Suprapubic skin (tissue), 4 donors: ENCODE results near the gene PCNT. TPM values are rescaled to one million over a fixed set of nuclear protein-coding genes. Genes with fewer than 3 reads are reported as not detected.

Experiments
- DNase-seq, 2 donors: peaks; one replicate each; pipeline ENCODE4 v3.0.0-alpha.2; 2019; ENCODE audit warnings: low spot score in 2 of 2
- H3K27ac ChIP-seq: fragments of 200-600 bp; sonication (generic); one replicate; pipeline ENCODE4 v1.5.1; 2019
- H3K27me3 ChIP-seq: fragments of 200-600 bp; sonication (generic); one replicate; pipeline ENCODE4 v1.5.1; 2019
- H3K36me3 ChIP-seq: fragments of 200-600 bp; sonication (generic); one replicate; pipeline ENCODE4 v1.5.1; 2019
- H3K4me1 ChIP-seq: fragments of 200-600 bp; sonication (generic); one replicate; pipeline ENCODE4 v1.5.1; 2019
- H3K4me3 ChIP-seq: fragments of 200-600 bp; sonication (generic); one replicate; pipeline ENCODE4 v1.5.1; 2019; ENCODE audit warnings: mild to moderate bottlenecking
- H3K9me3 ChIP-seq: fragments of 200-600 bp; sonication (generic); one replicate; pipeline ENCODE4 v1.5.1; 2019
- CTCF ChIP-seq, 2 donors: fragments of 200-600 bp in 1 of 2; fragments of 450-650 bp in 1 of 2; sonication (generic) in 1 of 2; IDR thresholded peaks; one replicate each; pipeline ENCODE4 v1.5.1; 2016 to 2019; ENCODE audit warnings: antibody characterized with exemption in 2 of 2, mild to moderate bottlenecking in 1 of 2, moderate library complexity in 1 of 2
- EP300 ChIP-seq: sonication (generic); formaldehyde crosslinking; IDR thresholded peaks from one replicate; pipeline ENCODE4 v1.6.1; 2017; ENCODE audit warnings: antibody characterized with exemption
- POLR2A ChIP-seq, 2 donors: fragments of 450-650 bp; IDR thresholded peaks; one replicate each; pipeline ENCODE4 v1.6.1; 2017; ENCODE audit warnings: antibody characterized with exemption in 2 of 2, mild to moderate bottlenecking in 2 of 2, moderate library complexity in 2 of 2
- POLR2AphosphoS5 ChIP-seq, 3 donors: sonication (generic); formaldehyde crosslinking; IDR thresholded peaks; one replicate each; pipeline ENCODE4 v1.6.1; 2017; ENCODE audit warnings: antibody characterized with exemption in 3 of 3
- WGBS: methylation state at CpG from one replicate; pipeline ENCODE4 v1.1.5; 2018; 5-methylcytosine and 5-hydroxymethylcytosine counted together
- total RNA-seq, 4 donors: library from RNA; depleted of rRNA; stranded (reverse); fragments of >200 nt; gene quantifications; one replicate each; pipeline ENCODE4 v1.1.0, GENCODE V29; 2016

The PCNT gene
- total RNA-seq, result 10 to 100 TPM; 27.4 to 65.2 (median 47.0) TPM

DNA sequence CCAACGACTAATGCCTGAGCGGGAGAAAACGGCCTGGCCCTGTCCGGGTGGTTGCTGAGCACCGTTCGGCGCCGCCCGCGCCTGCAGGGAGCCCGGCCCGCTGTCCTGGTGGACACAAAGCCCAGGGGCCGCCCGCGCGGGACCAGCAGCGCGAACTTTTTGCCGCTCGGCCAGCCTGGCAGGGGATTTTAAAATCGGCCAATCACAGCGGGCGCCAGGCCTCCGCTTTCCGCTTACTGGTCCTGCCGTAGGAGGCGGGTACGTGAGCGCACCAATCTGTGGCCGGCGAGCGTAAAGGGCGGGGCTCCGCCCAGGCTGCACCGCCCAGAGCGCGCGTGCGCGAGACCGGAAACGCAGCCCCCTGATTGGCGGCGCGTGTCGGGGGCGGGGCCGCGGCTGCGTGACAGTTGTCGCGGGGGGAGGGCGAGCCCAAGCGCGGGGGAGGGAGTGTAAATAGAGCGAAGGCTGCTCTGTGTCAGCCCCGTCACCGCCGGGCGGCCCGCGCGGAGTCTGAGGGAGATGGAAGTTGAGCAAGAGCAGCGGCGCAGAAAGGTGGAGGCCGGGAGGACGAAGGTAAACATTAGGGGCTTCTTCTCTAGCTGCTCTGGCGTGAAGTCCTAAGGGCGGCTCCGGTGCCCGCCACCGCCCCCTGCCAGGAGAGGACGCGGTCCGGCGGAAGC is at the start of gene PCNT, which contains the start of gene C21orf58:
Gene PCNT, plus strand, starts transcription at position 447 of the 680 bp plus-strand sequence. Its CDS starts 73 bp downstream, at position 520.
Gene C21orf58, minus strand, starts transcription at position 161 of the 680 bp plus-strand sequence. CDS start 1,132 bp downstream, outside the sequence.
- peaks cover 10% of the 10 kb centered on the region for H3K36me3 ChIP-seq
- no peak for TF ChIP-seq EP300
- peak in 1 of 2 donors; percentile 19 for TF ChIP-seq POLR2A (IDR thresholded peaks at IDR 0.05)
- peak in 2 of 3 donors; percentile 12 to 46 for TF ChIP-seq POLR2AphosphoS5 (IDR thresholded peaks at IDR 0.05)
- no peak for TF ChIP-seq CTCF (IDR thresholded peaks at IDR 0.05)
- peak; percentile 98 to 99 for DNase-seq
- H3K9me3 ChIP-seq, result no peaks in the 10 kb centered on the region
- WGBS, result 0% methylated on average over 1 of the region's 76 CpGs
- peak within 1 kb of the TSS; percentile 100 for H3K4me3 ChIP-seq
- peak within 1 kb of the TSS; percentile 97 for H3K27ac ChIP-seq
- peaks cover 30% of the 10 kb centered on the region for H3K4me1 ChIP-seq
- H3K27me3 ChIP-seq, result no peaks in the 10 kb centered on the region

- DNase-seq, result no peak
- Histone ChIP-seq H3K4me3 (no peak overlapping the region), H3K27ac (no peak overlapping the region), H3K27me3 (no peaks in the 10 kb centered on the region), H3K9me3 (no peaks in the 10 kb centered on the region), H3K4me1 (no peaks in the 10 kb centered on the region), H3K36me3 (peaks cover 99% of the 10 kb centered on the region)
- WGBS, result 94% methylated on average over 11 of the region's 11 CpGs
- TF ChIP-seq EP300 (no peak), POLR2AphosphoS5 (IDR thresholded peaks at IDR 0.05) (no peak), CTCF (IDR thresholded peaks at IDR 0.05) (no peak), POLR2A (IDR thresholded peaks at IDR 0.05) (no peak)
Measured at GRCh38 chr21:46274797-46275390, 49.1 kb upstream of the PCNT start.

DNA sequence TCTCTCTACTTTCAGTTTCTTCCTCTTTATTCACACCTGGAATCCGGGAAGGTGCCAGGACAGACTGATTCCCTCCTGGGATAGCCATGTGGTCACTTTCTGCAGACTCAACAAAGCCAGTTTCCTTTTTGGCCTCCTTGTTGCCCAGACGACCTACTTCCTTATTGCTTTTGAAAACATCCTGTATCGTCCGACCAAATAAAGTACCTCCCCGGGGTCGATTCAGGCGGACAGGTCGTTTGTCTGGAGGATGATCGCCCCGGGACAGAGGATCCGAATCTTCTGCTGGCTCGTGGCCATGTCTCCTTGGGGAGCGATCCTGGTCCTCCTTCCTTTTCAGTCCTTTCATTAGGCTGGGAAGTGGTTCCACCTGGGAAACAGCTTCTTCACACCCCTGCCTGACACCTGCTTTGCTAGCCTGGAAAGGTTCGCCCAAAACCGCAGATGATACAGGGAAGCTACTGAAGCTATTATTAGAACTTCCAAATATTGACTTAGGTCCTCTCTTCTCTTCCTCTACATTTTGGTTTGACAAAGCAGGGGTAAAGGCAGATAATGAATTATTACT is 39.8 kb upstream of the PCNT start:
- DNase-seq, result no peak
- no peak overlapping the region for H3K27ac ChIP-seq
- no peaks in the 10 kb centered on the region for H3K27me3 ChIP-seq
- 64% methylated on average over 15 of the region's 15 CpGs for WGBS
- H3K4me3 ChIP-seq, result peak overlapping the region; percentile 10
- peaks cover 33% of the 10 kb centered on the region for H3K36me3 ChIP-seq
- TF ChIP-seq EP300, result no peak
- no peak for TF ChIP-seq POLR2A (IDR thresholded peaks at IDR 0.05)
- no peak for TF ChIP-seq POLR2AphosphoS5 (IDR thresholded peaks at IDR 0.05)
- no peak for TF ChIP-seq CTCF (IDR thresholded peaks at IDR 0.05)
- peaks cover 48% of the 10 kb centered on the region for H3K4me1 ChIP-seq
- H3K9me3 ChIP-seq, result no peaks in the 10 kb centered on the region

DNA sequence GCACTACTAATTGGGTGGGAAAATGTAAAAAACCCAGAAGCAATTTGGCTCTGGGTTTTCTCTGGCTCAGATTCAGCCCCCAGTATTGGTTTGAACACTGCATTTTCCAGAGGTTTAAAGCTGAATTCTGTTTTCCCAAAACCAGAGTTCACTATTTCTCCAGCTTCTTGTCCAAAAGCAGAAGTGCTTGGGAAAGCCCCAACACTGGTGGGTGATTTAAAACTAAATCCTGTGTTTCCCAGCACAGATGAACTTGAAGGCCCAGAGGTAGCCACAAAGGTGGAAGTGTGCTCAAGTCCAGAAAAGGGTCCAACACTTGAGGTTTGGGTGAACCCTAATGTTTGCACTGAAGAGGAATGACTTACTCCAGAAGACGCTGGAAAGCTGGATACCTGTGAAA is 39.2 kb upstream of the PCNT start:
- Histone ChIP-seq H3K27ac (no peak overlapping the region), H3K9me3 (no peaks in the 10 kb centered on the region), H3K36me3 (peaks cover 27% of the 10 kb centered on the region), H3K4me3 (peak overlapping the region; percentile 94), H3K4me1 (peaks cover 48% of the 10 kb centered on the region), H3K27me3 (no peaks in the 10 kb centered on the region)
- TF ChIP-seq POLR2A (IDR thresholded peaks at IDR 0.05), result no peak
- no peak for TF ChIP-seq EP300
- TF ChIP-seq POLR2AphosphoS5 (IDR thresholded peaks at IDR 0.05), result no peak
- no peak for TF ChIP-seq CTCF (IDR thresholded peaks at IDR 0.05)
- DNase-seq, result no peak
- 95% methylated on average over 1 of the region's 1 CpG for WGBS

DNA sequence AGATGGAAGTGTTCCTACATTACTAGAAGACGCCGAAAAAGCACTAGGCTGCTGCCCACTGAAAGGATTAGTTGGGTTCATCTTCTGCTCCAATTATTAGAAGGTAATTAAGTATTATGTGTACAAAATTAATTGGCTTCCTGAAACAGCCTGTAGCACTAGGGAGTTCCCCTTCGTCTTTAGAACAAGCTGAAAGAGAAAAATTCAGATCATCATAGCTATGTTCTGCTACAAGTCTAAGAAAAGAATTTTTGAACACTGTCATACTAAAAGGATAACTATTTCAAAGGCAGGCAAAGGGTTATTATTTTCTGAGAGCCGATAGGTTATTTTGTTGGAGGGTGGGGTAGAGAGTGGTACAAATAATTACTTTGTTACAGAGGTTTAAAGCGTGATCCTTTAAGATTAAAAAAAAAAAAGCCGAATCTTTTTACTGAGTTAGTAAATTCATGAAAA is 38.7 kb upstream of the PCNT start, which contains the start of gene MCM3AP:
Gene MCM3AP, minus strand, starts transcription at position 406 of the 456 bp plus-strand sequence. Its CDS starts 325 bp downstream, at position 81.
- H3K4me1 ChIP-seq, result peaks cover 48% of the 10 kb centered on the region
- 23% methylated on average over 6 of the region's 6 CpGs for WGBS
- H3K36me3 ChIP-seq, result peaks cover 22% of the 10 kb centered on the region
- H3K9me3 ChIP-seq, result no peaks in the 10 kb centered on the region
- peak within 1 kb of the TSS; percentile 94 for H3K4me3 ChIP-seq
- no peak for DNase-seq
- H3K27ac ChIP-seq, result peak within 1 kb of the TSS; percentile 98
- H3K27me3 ChIP-seq, result no peaks in the 10 kb centered on the region
- TF ChIP-seq POLR2AphosphoS5 (IDR thresholded peaks at IDR 0.05) (no peak), CTCF (IDR thresholded peaks at IDR 0.05) (no peak), POLR2A (IDR thresholded peaks at IDR 0.05) (no peak), EP300 (no peak)
